ENCODE measurements around the gene LRBA.

LRBA gene

DNA sequence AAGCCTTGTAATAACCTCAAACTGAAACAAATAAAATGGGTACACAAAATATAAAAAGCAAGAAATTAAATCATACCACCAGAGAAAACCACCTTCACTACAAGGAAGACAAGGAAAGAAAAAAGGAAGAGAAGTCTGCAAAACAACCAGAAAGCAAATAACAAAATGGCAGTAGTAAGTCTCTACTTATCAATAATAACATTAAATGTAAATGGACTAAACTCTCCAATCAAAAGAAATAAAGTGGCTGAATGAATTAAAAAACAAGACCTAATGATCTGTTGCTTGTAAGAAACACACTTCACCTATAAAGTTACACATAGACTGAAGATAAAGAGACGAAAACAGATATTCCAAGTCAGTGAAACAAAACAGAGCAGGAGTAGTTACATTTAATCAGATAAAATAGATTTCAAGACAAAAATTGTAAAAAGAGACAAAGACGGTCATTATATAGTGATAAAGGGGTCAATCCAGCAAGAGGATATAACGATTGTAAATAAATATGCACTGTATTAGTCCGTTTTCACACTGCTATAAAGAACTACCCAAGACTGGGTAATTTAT, 289.0 kb downstream of the LRBA start:
- DNase-seq (ENCODE audit: low read depth), result no peak

DNA sequence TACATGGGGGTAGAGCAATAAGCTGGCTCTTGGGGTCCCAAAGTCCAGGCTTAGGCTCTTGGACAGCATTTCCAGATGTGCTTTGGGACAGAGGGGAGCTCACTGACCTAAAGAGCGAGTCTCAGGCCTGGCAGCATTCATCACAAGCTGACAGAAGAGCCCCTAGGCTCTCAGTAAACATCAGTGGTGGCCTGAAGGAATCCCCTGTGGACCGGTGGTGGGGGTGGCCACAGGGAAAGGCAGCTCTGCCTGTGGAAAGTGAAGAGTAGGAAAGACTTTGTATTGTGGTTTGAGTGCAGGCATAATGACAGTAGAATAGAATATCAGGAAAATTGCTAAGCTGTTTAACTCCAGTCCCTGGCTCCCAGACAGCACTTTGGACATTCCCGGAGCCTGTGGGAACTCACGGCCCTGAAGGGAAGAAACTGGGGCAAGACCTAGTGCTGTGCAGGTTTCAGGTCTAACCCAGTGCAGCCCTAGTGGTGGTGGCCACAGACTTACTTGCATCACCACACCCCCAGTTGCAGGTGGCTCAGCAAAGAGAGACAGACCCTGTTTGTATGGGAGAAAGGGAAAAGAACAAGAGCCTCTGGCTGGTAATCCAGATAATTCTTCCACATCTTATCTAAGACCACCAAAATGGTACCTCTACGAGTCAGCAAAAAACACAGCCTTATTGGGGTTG, 291.2 kb downstream of the LRBA start:
- DNase-seq (ENCODE audit: low read depth), result no peak

DNA sequence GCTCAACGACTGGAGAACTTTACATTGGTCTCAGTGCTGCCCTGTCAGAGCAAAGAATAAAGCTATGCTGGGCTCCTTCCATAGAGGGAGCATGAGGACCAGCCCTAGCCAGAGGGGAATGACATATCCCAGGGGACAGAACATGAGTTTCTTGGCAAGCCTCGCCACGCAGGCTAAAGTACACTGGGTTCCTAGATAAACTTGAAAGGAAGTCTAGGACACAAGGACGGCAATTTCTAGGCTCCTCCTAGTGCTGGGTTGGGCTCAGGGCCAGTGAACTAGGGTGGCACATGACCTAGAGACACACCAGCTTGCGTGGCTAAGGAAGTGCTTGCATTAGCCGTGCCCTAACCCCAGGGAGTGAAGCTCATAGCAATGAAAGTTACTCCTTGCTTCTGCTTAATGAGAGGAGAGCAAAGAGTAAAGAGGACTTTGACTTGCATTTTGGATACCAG, 292.1 kb downstream of the LRBA start:
- no peak for DNase-seq (ENCODE audit: low read depth)

DNA sequence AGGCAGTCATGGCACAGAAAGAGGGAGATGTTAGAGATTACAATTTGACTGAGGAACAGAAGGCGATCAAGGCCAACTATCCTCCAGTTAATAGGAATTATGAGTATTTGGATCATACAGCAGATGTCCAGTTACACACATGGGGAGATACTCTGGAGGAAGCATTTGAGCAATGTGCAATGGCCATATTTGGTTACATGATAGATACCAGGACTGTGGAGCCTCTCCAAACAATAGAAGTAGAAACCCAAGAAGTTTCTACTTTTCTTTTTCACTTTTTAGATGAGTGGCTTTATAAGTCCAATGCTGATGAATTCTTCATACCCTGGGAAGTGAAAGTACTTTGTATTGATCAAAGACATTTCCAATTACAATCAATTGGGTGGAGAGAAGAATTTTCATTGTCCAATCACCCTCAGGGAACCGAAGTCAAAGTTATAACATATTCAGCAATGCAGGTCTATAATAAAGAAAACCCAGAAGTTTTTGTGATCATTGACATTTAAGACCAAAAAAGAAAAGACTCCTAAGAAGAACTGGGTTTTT, 294.0 kb downstream of the LRBA start:
- no peak for DNase-seq (ENCODE audit: low read depth)

DNA sequence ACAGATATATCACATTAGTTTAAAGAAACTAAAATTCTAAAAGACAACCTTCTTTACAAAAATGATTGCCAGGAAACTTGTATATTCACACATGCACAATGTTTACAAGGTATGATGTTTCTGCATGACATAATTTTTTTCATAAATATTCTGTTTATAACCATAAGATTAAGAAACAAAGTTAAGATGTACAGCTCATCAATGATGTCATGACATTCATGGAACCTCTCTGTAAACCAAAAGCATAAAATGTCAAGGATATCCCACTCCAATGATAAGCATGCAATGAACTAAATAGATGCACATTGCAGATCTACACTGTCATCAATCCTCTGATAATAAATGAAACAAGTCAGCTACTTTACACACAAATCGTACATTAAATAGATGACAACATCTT, 297.1 kb downstream of the LRBA start:
- DNase-seq (ENCODE audit: low read depth), result no peak

DNA sequence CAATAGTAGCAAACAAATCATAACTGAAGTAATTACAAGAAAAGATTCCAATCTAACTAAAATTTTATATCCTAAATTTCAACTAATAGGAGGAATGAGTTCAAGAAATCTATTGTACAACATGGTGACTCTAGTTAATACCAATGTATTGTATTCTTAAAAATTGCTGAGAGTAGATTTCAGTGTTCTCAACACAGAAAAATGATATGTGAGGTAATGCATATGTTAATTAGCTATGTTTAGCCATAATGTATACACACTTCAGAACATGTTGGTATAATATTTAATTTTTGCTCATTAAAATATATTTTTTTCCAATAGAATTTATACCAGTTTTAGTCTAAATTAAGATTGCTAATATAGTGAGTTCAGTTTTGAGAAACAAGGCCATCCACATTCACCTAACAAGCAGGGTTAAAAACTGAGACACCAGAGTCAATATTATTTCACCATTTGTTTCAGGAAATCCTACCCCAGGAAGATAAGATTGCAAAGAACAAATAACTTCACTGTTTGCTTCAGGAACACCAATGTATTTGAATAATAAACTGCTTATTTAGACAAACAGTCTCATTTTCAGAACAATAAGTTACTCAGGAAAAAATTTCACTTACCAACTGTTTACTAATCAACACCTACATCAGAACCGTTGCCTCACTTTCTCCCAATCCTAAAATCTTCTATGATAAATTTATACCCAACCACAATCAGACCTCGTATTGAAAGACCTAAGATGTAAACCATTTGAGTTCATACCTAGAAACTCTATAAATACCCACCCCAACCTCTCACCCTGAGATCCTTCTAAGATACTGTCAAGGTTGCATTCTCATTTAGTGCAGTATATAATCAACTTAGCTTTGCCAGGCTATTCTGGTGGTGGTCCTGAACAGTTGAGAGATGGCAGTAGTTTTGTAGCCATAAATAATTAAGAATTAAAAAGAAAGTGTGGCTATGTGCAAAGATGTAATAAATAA, 300.3 kb downstream of the LRBA start:
- no peak for DNase-seq (ENCODE audit: low read depth)

DNA sequence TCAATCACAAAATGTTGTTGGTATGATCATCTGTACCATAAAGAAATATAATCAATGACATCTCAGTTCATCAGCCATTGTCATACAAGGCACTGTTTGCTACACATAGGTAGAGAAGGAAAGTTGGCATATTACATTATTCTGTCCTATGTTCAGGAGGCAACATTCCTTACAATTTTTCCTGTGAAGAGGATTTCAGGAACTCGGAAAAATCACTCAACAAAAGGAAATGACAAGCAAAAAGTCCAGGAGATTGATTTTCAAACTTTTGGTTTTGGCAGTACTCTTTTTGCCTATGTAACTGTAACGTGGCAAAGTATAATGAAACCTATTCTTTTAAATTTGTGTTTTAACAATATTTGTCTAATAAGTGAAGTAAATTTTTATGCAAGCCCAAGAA, 301.8 kb downstream of the LRBA start:
- DNase-seq (ENCODE audit: low read depth), result no peak

DNA sequence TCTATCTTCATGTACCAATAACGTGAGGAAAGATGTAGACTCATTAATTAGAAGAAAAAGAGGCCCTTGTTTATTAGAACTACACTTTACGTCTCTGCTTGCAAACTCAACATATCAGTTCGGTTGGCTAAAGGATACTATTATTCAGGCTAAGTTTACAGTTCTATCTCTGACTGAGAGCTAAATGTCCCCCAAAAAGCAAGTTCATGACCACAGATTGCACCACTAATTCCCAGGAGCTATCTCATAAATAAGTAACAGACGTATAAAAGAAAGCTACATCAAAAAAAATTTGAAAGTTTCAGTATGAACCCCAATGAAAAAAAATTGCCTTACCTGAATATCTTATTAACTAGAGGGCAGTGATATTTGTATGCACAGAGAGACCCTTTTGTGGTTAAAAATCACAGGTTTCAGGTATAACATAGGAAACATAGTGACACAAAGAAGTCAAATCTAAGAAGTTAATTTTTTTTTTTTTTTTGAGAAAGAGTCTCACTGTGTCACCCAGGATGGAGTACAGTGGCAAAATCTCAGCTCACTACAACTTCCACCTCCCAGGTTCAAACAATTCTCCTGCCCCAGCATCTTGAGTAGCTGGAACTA, 304.2 kb downstream of the LRBA start:
- DNase-seq (ENCODE audit: low read depth), result no peak

DNA sequence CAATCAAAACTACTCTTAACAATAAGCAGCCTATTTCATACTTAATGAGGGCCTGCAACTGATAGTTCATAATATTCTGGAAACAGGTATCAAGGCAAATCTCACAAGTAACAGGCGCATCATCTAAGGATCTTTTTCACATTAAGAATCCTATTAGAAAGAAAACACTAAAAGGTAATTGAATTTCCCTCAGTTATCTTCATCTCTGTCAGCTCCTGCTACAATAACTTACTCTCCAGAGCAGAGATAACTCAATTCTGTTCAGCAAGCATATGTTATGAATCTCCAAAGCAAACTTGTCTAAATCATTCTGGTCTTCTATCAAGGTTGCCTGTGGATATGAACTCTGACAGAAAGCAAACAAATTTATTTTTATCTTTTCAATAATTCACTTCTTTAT, 307.1 kb downstream of the LRBA start:
- no peak for DNase-seq (ENCODE audit: low read depth)

DNA sequence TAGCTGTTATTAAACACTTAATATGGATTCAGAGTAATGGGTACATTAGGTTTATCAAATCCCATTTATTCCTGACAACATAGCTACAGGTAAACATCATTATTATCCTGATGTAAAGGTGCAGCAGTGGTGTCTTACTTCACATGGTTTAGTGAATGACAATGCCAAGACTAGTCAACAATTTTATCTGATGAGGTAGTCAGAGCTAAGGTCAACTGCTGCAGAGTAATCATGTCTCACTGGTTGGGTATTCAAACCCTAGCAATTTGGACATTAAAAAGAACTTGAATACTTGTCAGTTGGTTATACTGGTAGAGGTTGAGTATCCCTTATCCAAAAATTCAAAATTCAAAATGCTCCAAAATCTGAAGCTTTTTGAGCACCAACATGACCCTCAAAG, 315.5 kb downstream of the LRBA start:
- DNase-seq (ENCODE audit: low read depth), result no peak

DNA sequence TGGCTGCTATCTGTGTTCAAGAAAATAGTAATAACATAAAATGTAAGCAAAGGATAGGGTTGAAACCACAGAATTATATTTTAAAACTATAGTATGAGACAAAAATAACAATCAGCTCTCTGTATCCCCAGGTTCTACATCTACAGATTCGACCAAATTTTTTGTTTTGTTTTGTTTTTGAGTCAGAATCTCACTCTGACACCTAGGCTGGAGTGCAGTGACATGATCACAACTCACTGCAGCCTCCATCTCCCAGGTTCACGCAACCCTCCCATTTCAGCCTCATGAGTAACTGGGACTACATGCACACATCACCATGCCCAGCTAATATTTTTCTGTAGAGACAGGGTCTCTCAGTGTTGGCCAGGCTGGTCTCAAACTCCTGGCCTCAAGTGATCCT, 319.9 kb downstream of the LRBA start:
- DNase-seq (ENCODE audit: low read depth), result no peak

DNA sequence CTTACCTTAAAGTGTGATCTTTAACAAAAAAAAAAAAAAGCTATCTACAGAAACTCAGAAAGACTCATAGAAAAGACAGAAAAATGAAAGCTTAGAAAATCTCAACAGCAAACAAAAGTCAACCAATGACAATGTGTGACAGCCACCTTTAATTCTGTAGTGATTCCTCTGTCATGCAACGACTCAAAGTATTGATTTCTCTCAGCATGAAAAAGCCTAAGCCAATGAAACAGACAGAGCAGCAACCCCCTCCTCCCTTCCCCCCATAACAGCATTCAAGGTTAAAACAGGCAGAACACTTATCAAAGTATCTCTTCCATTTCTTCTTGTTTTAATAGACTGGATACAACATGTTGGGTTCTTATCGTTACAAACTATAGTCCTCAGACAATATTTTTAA, 320.6 kb downstream of the LRBA start:
- DNase-seq (ENCODE audit: low read depth), result no peak

DNA sequence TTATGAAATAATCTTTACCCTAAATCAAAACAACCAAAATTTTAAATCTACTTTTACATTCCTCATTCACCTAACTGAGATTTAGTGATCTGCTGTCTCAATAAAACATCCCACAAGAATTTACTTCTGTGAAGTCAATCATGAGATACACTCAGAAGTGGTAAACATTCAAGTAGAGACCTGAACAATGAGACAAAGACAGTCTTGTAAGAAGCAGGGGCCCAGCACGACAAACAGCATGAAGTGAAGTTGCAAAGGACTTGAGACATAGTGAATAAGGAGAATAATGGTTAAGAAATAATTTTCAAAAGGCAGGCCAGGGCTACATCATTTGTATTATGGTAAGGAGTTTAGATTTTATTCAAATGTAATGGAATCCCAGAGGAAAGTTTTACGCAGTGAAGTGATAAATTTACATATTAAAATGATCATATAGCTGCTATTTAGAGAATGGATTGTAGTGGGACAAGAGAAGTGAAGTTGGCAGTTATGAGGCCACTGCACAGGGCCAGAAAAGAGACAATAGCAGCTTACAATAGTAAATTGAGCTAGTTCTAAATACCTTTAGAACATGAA, 331.2 kb downstream of the LRBA start:
- no peak for DNase-seq (ENCODE audit: low read depth)

DNA sequence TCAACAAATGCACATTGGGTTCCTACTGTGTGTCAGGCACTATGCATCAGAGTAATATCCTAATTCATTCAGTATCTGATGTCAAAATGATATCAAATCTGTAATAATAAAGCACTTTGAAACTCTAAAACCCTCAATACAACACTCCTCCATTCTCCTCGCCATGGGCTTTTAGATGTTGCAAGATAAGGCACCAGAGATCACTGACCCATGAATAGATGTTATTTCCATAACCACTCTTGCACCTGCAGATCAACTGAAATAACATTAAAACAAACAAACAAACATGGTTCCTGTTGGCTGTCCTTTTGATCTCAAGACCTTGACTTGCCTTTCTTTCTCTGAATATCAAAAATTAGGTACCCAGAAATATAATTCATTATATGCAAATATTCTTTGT, 333.0 kb downstream of the LRBA start:
- no peak for DNase-seq (ENCODE audit: low read depth)

DNA sequence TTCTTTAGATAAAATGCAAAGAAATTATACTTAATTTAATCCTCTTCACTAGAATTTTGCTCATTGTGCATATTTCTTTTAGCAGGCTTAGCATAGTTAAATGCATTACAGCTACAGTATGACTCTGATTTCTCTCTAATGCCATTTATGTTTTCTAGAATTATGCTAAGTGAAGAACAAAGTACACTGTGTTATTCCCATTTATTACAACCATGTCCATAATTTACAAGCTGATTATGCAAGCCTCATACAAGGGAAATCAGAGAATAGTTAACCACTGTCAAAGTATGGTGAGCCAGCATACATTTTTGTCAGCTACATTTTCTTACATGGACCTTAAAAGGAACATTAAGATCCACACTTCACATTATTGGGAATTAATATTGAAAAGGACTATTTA, 334.0 kb downstream of the LRBA start:
- DNase-seq (ENCODE audit: low read depth), result no peak

DNA sequence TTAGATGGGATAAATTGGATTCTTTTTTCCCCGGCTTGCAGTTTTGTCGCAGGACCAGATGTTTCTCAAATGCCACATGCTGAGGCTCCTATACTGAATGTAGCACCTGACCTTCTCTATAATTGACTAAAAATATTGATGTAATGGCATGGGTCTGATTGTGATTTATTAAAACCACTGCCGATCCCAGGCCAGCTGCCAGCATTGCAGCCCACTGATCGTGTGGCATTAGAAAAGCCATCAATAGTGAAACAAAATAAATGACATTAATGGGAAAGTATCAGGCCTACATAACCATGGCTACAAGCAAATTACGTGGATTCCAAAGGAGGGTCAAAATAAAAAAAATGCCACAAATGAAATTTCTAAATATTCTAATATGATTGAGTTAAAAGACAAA, 334.4 kb downstream of the LRBA start:
- DNase-seq (ENCODE audit: low read depth), result no peak

DNA sequence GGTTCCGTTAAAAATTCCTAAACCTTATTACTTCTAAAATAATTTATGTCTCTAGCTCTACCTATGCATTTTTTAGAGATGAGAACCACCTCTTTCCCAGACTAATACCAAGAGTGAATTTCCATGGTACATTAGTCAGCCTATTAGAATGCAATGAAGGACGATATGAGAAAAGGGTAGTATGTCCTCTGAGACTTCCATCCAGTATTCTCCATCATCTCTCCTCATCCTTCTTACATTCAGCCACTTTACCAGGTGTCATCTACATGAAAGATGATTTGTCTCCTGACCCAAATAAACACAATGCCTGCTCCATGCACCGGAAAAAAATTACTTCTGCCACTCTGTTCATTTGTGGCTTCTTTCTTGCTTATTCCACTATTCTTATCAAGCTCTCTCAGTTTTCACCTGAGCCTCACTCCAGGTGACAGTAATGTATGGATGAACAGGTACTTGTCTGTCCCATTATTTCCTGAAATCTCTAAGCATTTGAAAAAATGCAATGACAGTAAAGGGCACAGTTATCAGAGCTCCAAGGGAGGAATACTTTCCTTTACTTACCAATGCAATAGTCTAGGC, 335.2 kb downstream of the LRBA start:
- no peak for DNase-seq (ENCODE audit: low read depth)

DNA sequence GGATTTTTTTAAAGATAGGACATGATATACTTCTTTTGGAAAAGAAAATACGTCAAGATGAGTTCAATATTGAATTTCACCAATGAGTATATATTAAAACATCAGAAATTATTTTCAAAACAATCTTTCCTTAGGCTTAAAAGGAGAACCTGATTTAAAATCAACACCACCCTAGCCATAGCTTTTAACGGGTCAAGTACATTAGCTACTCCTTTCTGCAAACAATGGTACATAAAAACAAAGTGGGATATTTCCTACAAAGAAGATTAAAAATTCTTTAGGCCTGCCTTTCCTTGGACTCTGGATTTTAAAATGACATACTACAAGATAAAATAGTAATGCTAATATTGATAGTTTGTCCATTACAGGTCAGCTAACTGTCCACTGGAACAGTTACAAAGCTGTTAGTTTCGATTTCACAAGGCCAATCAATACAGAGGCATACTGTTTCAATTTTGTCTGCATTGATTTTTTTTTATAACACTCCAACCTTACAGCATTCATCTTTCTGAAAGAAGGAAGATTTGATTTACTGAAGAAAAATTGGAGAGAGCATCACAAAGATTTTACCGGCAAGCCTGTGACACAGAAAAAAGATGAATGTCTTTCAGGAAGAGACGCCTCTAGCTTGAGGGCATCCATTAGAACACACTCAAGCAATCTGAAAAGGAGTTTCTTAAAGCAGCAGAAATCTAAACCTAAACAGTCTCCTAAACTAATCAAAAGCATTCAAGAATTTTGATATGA, 335.9 kb downstream of the LRBA start:
- no peak for DNase-seq (ENCODE audit: low read depth)

DNA sequence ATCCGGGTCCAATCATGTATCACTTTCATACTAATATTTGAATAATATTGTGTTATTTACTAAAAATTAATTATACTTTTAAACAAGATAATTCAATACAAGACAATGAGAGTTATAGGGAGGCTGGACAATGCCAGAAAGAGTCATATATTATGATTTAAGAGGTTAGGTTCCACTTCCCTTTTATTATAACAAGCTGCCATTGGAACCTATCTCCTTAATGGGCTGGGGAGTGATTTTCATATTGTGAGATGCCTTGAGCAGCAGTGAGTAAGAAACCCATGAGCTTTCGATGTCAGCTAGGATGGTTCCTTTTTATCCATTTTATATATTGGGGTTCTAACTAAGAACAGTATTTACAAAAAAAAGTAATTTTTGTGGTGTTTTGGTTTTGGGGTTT, 341.3 kb downstream of the LRBA start:
- no peak for DNase-seq (ENCODE audit: low read depth)

DNA sequence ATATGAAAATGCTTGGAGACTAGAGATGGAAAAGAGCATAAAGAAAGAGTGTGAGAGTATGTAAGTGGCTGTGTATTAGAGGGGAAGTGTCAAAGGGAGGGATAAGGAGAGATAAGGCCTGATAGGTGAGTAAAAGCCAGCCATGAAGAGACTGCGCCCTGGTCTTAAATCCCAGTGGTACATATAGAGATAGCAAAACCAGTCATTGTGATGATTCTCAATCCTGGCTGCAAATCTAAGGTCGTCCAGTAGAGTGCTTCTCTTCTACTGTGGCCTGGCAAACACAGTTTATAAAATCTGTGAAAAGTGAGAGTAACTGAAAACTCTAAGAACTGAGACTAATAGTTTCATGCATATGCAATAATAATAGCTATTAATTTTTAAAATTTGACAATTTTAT, 346.3 kb downstream of the LRBA start:
- DNase-seq (ENCODE audit: low read depth), result no peak

DNA sequence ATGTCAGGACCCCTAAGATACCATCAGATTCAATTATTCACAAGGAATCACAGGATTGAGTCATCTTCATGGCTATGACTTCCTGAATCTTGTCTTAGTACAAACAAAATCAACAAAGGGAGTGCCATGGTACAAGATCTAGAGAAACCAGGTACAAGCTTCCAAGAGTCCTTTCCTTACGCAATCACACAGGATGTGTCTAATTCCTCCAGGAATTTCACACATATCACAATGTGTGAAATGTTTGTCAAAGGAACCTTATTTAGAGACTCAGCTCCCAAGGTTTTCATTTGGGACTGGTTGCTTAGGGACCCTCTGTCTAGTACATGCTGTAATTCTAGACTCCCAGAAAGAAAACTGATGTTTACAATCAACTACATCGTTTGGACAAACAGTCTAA, 350.1 kb downstream of the LRBA start:
- peak; percentile 11 for DNase-seq (ENCODE audit: low read depth)

Measured in GM04503 (cell line).